Small intestine (tissue), 7 donors: ENCODE results near the gene MAFF. TPM values are rescaled to one million over a fixed set of nuclear protein-coding genes. Genes with fewer than 3 reads are reported as not detected.
"Not testable (repeated sequence)": the region's sequence is repeated elsewhere in the genome, so short reads cannot be mapped to it uniquely, and the experiment has no call there.

Experiments
- DNase-seq, 2 donors: peaks; one replicate each; pipeline versions ENCODE4 v3.0.0 to v3.0.0-alpha.2; 2013
- FAIRE-seq: peaks from 2 replicates; lab custom pipeline; 2012; peaks lifted over from hg19 to GRCh38; lab: Jason Lieb, UNC
- H3K27ac ChIP-seq, 3 donors: one replicate each; pipeline ENCODE4 v1.5.1; 2013; ENCODE audit warnings: low read length in 2 of 3, mild to moderate bottlenecking in 2 of 3, control low read depth in 1 of 3, inconsistent platforms in 1 of 3, low read depth in 1 of 3, moderate library complexity in 1 of 3
- H3K27me3 ChIP-seq, 3 donors: one replicate each; pipeline ENCODE4 v1.6.1; 2013; ENCODE audit warnings: low read length in 3 of 3, inconsistent platforms in 1 of 3; ENCODE audit not compliant: control insufficient read depth in 3 of 3, insufficient read depth in 3 of 3
- H3K36me3 ChIP-seq, 3 donors: one replicate each; pipeline ENCODE4 v1.6.1; 2013; ENCODE audit warnings: low read length in 3 of 3, inconsistent platforms in 1 of 3, low read depth in 1 of 3, mild to moderate bottlenecking in 1 of 3, moderate library complexity in 1 of 3; ENCODE audit not compliant: control insufficient read depth in 3 of 3, insufficient read depth in 2 of 3
- H3K4me1 ChIP-seq, 3 donors: one replicate each; pipeline ENCODE4 v1.6.1; 2013; ENCODE audit warnings: low read length in 2 of 3, inconsistent platforms in 1 of 3, low read depth in 1 of 3, mild to moderate bottlenecking in 1 of 3, moderate library complexity in 1 of 3; ENCODE audit not compliant: control insufficient read depth in 3 of 3, insufficient read depth in 2 of 3
- H3K4me3 ChIP-seq, 3 donors: one replicate each; pipeline ENCODE4 v1.5.1; 2013; ENCODE audit warnings: low read length in 3 of 3, control low read depth in 1 of 3, inconsistent platforms in 1 of 3, low read depth in 1 of 3, mild to moderate bottlenecking in 1 of 3, moderate library complexity in 1 of 3
- H3K9me3 ChIP-seq, 2 donors: one replicate each; pipeline ENCODE4 v1.6.1; 2013; ENCODE audit warnings: low read depth in 1 of 2, low read length in 1 of 2; ENCODE audit not compliant: control insufficient read depth in 2 of 2, insufficient read depth in 1 of 2
- WGBS, 3 donors: extraction: QIAGEN DNeasy Blood & Tissue Kit; methylation state at CpG; one replicate each; pipeline ENCODE4 v1.1.7; 2013; 5-methylcytosine and 5-hydroxymethylcytosine counted together
- polyA plus RNA-seq, 4 donors: library from polyadenylated mRNA; stranded (reverse) in 3 of 4; unstranded in 1 of 4; fragments of 200-250 nt in 3 of 4; fragments of 120-200 nt in 1 of 4; gene quantifications; one replicate each; pipeline versions ENCODE4 v1.2.1 to v1.2.3, GENCODE V29; 2013
- donor health status: healthy with polysubstance abuse.
- donor health status: control.
- donor health status: control.
- donor health status: Bipolar disorder and iron deficiency.
- donor health status: healthy.

MAFF gene
- polyA plus RNA-seq, 4 donors: 9.6 to 26.5 (median 16.0) TPM

GRCh38 chr22:38230108-38230825 lies 28.5 kb downstream of the MAFF start:
- Histone ChIP-seq H3K9me3 (no peaks in the 10 kb centered on the region), H3K27me3 (no peaks in the 10 kb centered on the region), H3K4me3 (no peak overlapping the region), H3K36me3 (peaks cover 8 to 96% (median 10%) of the 10 kb centered on the region in 3 donors), H3K27ac (peak overlapping the region in 2 of 3 donors; percentile 69 to 73), H3K4me1 (peaks cover 0 to 24% (median 8%) of the 10 kb centered on the region in 3 donors)
- DNase-seq (peak; percentile 82 to 85), FAIRE-seq (no peak)
- WGBS, 3 donors: 30 to 50% (median 35%) methylated on average over 14 of the region's 15 CpGs

- H3K36me3 ChIP-seq: peaks cover 8 to 96% (median 10%) of the 10 kb centered on the region in 3 donors
- FAIRE-seq: no peak
- no peak overlapping the region for H3K4me3 ChIP-seq
- no peaks in the 10 kb centered on the region for H3K27me3 ChIP-seq
- DNase-seq: no peak
- H3K27ac ChIP-seq: peak overlapping the region in 2 of 3 donors; percentile 69 to 73
- no peaks in the 10 kb centered on the region for H3K9me3 ChIP-seq
- 81 to 94% (median 81%) methylated on average over 9 of the region's 9 CpGs for WGBS, 3 donors
- H3K4me1 ChIP-seq: peaks cover 0 to 24% (median 8%) of the 10 kb centered on the region in 3 donors
These were observed 29.1 kb downstream of the MAFF start for GRCh38 chr22:38230916-38231315.

DNA sequence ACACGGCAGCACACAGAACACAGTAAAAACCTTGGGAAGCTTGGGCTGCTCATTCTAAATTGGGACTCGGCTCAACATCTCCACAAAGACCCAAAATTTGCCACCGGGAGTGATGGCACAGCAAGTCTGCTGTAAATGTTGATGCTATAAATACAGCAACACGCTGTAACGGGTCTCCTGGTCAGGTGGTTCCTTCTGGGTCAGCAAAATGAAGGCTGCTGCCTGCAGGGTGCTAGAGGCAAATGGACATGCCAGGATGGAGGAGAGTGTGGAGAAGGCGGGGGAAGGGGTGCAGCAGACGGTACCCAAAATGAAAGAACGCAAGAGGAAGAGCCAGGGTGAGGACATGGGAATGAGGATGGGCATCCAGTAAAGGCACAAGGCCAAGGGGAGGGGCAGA lies 30.4 kb downstream of the MAFF start:
- FAIRE-seq (no peak), DNase-seq (no peak)
- Histone ChIP-seq H3K27me3 (no peaks in the 10 kb centered on the region), H3K27ac (no peak overlapping the region), H3K4me1 (peaks cover 0 to 31% (median 8%) of the 10 kb centered on the region in 3 donors), H3K36me3 (peaks cover 6 to 96% (median 10%) of the 10 kb centered on the region in 3 donors), H3K9me3 (no peaks in the 10 kb centered on the region), H3K4me3 (no peak overlapping the region)
- WGBS, 3 donors: 80 to 83% (median 83%) methylated on average over 8 of the region's 8 CpGs

GRCh38 chr22:38233427-38233826 lies 31.6 kb downstream of the MAFF start:
- Histone ChIP-seq H3K4me3 (no peak overlapping the region), H3K9me3 (no peaks in the 10 kb centered on the region), H3K36me3 (peaks cover 6 to 93% (median 10%) of the 10 kb centered on the region in 3 donors), H3K27me3 (no peaks in the 10 kb centered on the region), H3K27ac (no peak overlapping the region), H3K4me1 (peaks cover 0 to 34% (median 8%) of the 10 kb centered on the region in 3 donors)
- DNase-seq (no peak), FAIRE-seq (no peak)
- WGBS, 3 donors: 89 to 94% (median 93%) methylated on average over 6 of the region's 6 CpGs

DNA sequence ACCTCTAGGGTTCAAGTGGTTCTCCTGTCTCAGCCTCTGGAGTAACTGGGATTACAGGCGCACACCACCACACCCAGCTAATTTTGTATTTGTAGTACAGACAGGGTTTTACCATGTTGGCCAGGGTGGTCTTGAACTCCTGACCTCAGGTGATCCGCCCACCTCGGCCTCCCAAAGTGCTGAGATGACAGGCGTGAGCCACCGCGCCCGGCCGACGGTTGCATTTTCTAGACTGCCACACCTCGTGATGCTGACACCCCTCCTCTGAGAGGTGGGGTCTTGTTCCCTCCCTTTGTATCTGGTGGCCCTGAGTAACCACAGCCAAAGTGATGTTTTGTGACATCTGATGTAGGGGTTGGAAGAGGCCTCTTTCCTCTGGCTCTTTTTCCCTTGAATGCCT lies 32.1 kb downstream of the MAFF start:
- 90 to 93% (median 90%) methylated on average over 10 of the region's 10 CpGs for WGBS, 3 donors
- H3K4me1 ChIP-seq: peaks cover 0 to 34% (median 9%) of the 10 kb centered on the region in 3 donors
- H3K36me3 ChIP-seq: peaks cover 6 to 91% (median 10%) of the 10 kb centered on the region in 3 donors

DNA sequence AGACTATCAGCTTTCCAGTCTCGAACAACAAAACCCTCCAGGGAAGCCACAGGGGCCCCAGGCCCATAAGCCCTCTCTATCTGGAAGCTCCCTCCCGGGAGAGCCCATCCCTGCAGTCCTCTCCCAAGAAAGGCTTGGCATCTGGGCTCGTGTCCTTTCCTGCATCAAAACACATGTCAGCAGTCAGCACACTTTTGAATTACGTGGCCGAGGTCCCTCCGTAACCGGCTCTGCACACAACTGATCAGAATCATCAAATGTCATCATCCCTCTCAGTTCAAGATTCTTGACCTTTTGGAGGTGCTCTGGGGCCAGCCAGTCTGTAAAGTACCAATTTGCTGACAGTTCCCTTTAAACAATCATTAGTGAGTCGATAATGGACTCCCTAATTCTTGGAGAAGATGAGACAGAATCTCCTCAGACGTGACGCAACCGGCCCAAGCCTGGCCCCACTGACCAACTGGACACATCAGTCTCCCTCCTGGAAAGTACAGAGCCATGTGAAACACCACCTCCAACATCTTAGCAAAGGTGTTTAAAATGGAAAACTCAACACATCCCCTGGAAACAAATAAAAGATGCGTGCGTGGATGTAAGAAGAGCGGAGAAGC lies 33.6 kb downstream of the MAFF start:
- WGBS, 3 donors: 84 to 93% (median 92%) methylated on average over 14 of the region's 14 CpGs
- Histone ChIP-seq H3K4me3 (no peak overlapping the region), H3K27me3 (no peaks in the 10 kb centered on the region), H3K4me1 (peaks cover 0 to 35% (median 8%) of the 10 kb centered on the region in 3 donors), H3K36me3 (peaks cover 6 to 81% (median 10%) of the 10 kb centered on the region in 3 donors), H3K27ac (no peak overlapping the region), H3K9me3 (no peaks in the 10 kb centered on the region)
- DNase-seq (no peak), FAIRE-seq (no peak)

More for the DNA sequence above, 32.1 kb downstream of the MAFF start:
- H3K27ac ChIP-seq, H3K9me3 ChIP-seq, H3K27me3 ChIP-seq, DNase-seq, H3K4me3 ChIP-seq, FAIRE-seq: not testable (repeated sequence)

DNA sequence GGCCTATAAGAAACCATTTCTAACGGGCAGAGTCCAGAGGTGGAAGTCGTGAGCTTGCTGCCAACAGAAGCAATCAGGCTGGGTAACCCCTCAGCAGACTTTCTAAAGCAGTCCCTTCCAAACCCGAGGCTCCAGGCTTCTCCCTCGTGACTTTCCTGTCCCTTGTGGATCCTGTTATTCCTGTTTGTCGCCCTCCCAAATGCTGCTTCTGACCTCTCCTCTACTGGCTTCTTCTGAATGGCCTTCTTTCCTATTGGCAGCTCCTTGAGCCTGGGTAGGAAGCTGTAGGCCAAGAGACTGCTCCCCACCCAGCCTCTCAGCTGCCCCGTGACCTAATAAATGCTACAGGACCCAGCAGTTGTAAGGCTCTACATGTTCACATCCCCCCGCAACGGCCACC lies 35.0 kb downstream of the MAFF start:
- peaks cover 0 to 32% (median 8%) of the 10 kb centered on the region in 3 donors for H3K4me1 ChIP-seq
- DNase-seq: peak in 1 of 2 donors; percentile 33
- H3K9me3 ChIP-seq: no peaks in the 10 kb centered on the region
- no peaks in the 10 kb centered on the region for H3K27me3 ChIP-seq
- 29 to 64% (median 58%) methylated on average over 8 of the region's 8 CpGs for WGBS, 3 donors
- peaks cover 4 to 75% (median 10%) of the 10 kb centered on the region in 3 donors for H3K36me3 ChIP-seq
- no peak overlapping the region for H3K27ac ChIP-seq
- FAIRE-seq: no peak
- H3K4me3 ChIP-seq: no peak overlapping the region

DNA sequence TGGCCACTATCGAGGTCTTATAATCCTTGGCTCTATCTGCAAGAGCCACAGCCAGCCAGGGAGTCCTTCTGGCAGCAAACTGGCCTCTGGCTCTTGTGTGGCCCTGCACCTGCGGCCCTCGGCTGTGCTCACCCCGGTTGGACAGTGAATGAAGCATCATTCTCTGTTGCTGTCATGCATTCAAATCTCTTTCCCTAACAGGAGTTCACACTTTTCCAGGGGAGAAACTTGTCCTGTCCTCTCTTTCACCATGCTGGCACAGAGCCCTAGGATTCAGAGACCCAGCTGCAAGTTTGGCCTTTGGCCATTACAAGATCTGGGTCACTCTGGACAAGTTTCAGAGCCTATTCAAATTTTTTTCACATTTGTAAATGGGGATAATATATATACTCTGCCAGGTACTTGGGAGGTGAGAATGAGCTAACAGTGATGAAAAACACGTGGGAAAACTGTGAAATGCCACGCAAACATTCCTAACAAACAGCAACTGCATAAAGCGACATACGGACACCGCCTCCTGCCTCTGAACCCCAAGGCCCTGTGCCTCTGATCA lies 36.8 kb downstream of the MAFF start:
- no peak overlapping the region for H3K4me3 ChIP-seq
- FAIRE-seq (no peak), DNase-seq (no peak)
- H3K27me3 ChIP-seq: no peaks in the 10 kb centered on the region
- WGBS, 3 donors: 63 to 68% (median 67%) methylated on average over 9 of the region's 9 CpGs
- H3K4me1 ChIP-seq: peaks cover 0 to 44% (median 8%) of the 10 kb centered on the region in 3 donors
- H3K36me3 ChIP-seq: peaks cover 4 to 68% (median 7%) of the 10 kb centered on the region in 3 donors
- H3K27ac ChIP-seq: peak overlapping the region in 2 of 3 donors; percentile 64 to 84
- H3K9me3 ChIP-seq: no peaks in the 10 kb centered on the region
